Left ventricle myocardium inferior (tissue), 1 donor: ENCODE data around the gene TXK. TPM values are rescaled to one million over a fixed set of nuclear protein-coding genes. Genes with fewer than 3 reads are reported as not detected.
A peak's percentile ranks its signal among the peaks of the same experiment; 100 is the strongest.

ENCODE experiments used
- DNase-seq: peaks from one replicate; pipeline ENCODE4 v3.0.0-alpha.2; 2020
- H3K27ac ChIP-seq: fragments of 200-600 bp; replicated peaks from 2 replicates; pipeline ENCODE4 v1.8.0; 2021
- H3K27me3 ChIP-seq: fragments of 200-600 bp; 2 replicates; pipeline ENCODE4 v1.8.0; 2021; ENCODE audit warnings: low read depth
- H3K36me3 ChIP-seq: fragments of 200-600 bp; 2 replicates; pipeline ENCODE4 v1.8.0; 2021
- H3K4me1 ChIP-seq: fragments of 200-600 bp; 2 replicates; pipeline ENCODE4 v1.8.0; 2021
- H3K4me3 ChIP-seq: fragments of 200-600 bp; 2 replicates; pipeline ENCODE4 v1.8.0; 2021; ENCODE audit warnings: mild to moderate bottlenecking, moderate library complexity
- H3K9me3 ChIP-seq: fragments of 200-600 bp; replicated peaks from 2 replicates; pipeline ENCODE4 v1.8.0; 2021
- intact Hi-C: fragments of 100-400 bp; cut with micrococcal nuclease; formaldehyde crosslinking; loops from one replicate; pipeline ENCODE4 v1.11.0; 2022
- total RNA-seq: library from RNA; stranded (reverse); fragmentation: NEBNext Ultra II Directional; extraction: Animal tissue kit (Norgen Biotek cat#: 25700); gene quantifications from one replicate; pipeline ENCODE4 v1.2.1, GENCODE V29; 2021
- TF ChIP-seq, protein P1 (sequence below): fragments of 200-600 bp; IDR thresholded peaks from 2 replicates; pipeline ENCODE4 v1.8.0; 2021; ENCODE audit warnings: antibody characterized with exemption, mild to moderate bottlenecking, borderline replicate concordance
- donor health status: DM: no; HTN: yes; CAD: no; lungs with severe emphysema.

TXK gene
- total RNA-seq, 1 donor from 2014 or later, result 0.71 TPM

GRCh38 chr4:48017108-48017571 lies 116.9 kb downstream of the TXK start:
- H3K4me1 ChIP-seq, result peaks cover 17% of the 10 kb centered on the region
- H3K27ac ChIP-seq, result no peak overlapping the region
- TF ChIP-seq, protein P1, sequence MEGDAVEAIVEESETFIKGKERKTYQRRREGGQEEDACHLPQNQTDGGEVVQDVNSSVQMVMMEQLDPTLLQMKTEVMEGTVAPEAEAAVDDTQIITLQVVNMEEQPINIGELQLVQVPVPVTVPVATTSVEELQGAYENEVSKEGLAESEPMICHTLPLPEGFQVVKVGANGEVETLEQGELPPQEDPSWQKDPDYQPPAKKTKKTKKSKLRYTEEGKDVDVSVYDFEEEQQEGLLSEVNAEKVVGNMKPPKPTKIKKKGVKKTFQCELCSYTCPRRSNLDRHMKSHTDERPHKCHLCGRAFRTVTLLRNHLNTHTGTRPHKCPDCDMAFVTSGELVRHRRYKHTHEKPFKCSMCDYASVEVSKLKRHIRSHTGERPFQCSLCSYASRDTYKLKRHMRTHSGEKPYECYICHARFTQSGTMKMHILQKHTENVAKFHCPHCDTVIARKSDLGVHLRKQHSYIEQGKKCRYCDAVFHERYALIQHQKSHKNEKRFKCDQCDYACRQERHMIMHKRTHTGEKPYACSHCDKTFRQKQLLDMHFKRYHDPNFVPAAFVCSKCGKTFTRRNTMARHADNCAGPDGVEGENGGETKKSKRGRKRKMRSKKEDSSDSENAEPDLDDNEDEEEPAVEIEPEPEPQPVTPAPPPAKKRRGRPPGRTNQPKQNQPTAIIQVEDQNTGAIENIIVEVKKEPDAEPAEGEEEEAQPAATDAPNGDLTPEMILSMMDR, result no peak
- intact Hi-C loops, result no loop called here
- no peaks in the 10 kb centered on the region for H3K9me3 ChIP-seq
- no peaks in the 10 kb centered on the region for H3K36me3 ChIP-seq
- peak overlapping the region; percentile 74 for H3K4me3 ChIP-seq
- H3K27me3 ChIP-seq, result peaks cover 25% of the 10 kb centered on the region
- DNase-seq, result no peak

Other genes with a start within 250 kb of the TXK start
- 4.8 TPM for gene NFXL1, start 219.7 kb downstream of the TXK start, total RNA-seq
- not detected for gene CNGA1, start 117.6 kb downstream of the TXK start, total RNA-seq
- 0.25 TPM for gene NIPAL1, start 117.5 kb downstream of the TXK start, total RNA-seq
- 1.9 TPM for gene TEC, start 135.6 kb upstream of the TXK start, total RNA-seq
- 132 TPM for gene SLAIN2, start 207.3 kb upstream of the TXK start, total RNA-seq